NB4 (cell line): ENCODE data around the gene BICD1.

Experiments used
- MYC ChIP-seq: IDR thresholded peaks from 2 replicates; pipeline ENCODE4 v1.6.1; 2011; ENCODE audit warnings: low read depth, low read length
- POLR2A ChIP-seq: IDR thresholded peaks from 2 replicates; pipeline ENCODE4 v1.6.1; 2011; ENCODE audit warnings: mild to moderate bottlenecking; ENCODE audit not compliant: insufficient read length; ENCODE audit errors: extremely low read depth
- TF ChIP-seq, protein P1 (sequence below): IDR thresholded peaks from one replicate; pipeline ENCODE4 v1.5.1; 2012; ENCODE audit warnings: low read depth, low read length

DNA sequence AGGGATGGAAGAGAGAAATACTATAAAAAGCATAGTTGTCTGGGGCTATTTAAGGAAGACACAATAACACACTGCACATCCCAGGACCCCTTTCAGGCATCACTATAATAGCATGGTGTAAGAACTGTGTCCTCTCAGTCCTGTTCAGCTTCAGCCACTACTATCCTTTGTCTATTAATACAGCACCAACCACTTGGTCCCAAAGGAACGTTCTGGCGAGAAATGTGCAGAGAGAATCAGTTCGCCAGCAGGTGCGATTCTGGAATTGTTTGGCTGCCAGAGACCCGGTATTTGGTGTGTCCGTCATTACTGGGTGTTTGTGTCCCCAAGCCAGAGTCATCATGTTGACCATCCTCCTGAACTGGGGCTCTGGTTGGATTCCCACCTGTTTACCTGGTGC lies 52.7 kb downstream of the BICD1 start:
- TF ChIP-seq POLR2A: no peak
- TF ChIP-seq, protein P1, sequence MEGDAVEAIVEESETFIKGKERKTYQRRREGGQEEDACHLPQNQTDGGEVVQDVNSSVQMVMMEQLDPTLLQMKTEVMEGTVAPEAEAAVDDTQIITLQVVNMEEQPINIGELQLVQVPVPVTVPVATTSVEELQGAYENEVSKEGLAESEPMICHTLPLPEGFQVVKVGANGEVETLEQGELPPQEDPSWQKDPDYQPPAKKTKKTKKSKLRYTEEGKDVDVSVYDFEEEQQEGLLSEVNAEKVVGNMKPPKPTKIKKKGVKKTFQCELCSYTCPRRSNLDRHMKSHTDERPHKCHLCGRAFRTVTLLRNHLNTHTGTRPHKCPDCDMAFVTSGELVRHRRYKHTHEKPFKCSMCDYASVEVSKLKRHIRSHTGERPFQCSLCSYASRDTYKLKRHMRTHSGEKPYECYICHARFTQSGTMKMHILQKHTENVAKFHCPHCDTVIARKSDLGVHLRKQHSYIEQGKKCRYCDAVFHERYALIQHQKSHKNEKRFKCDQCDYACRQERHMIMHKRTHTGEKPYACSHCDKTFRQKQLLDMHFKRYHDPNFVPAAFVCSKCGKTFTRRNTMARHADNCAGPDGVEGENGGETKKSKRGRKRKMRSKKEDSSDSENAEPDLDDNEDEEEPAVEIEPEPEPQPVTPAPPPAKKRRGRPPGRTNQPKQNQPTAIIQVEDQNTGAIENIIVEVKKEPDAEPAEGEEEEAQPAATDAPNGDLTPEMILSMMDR: no peak
- TF ChIP-seq MYC: no peak
